Liver (tissue), 3 donors: Measurements from ENCODE around the gene MYO18A.

Source experiments
- CTCF ChIP-seq: fragments of 150-350 bp; IDR thresholded peaks from 2 replicates; pipeline ENCODE4 v1.5.1; 2017; ENCODE audit warnings: improper control_type of control experiment, low read depth, low read length; ENCODE audit not compliant: missing input control
- EGR1 ChIP-seq, 2 donors: IDR thresholded peaks; 2 replicates each; pipeline ENCODE4 v1.6.1; 2016 to 2018; ENCODE audit warnings: antibody characterized with exemption in 2 of 2, low read depth in 2 of 2
- FOXA1 ChIP-seq: IDR thresholded peaks from 2 replicates; pipeline ENCODE4 v1.6.1; 2016; ENCODE audit warnings: antibody characterized with exemption
- GABPA ChIP-seq, 2 donors: IDR thresholded peaks in 1 of 2; conservative IDR thresholded peaks in 1 of 2; 2 replicates each; pipeline ENCODE4 v1.6.1; 2016; ENCODE audit warnings: antibody characterized with exemption in 2 of 2, mild to moderate bottlenecking in 1 of 2, moderate library complexity in 1 of 2
- HNF4A ChIP-seq, 2 donors: conservative IDR thresholded peaks; 2 replicates each; pipeline ENCODE4 v1.6.1; 2016; ENCODE audit warnings: antibody characterized with exemption in 2 of 2, mild to moderate bottlenecking in 2 of 2
- JUND ChIP-seq, 2 donors: IDR thresholded peaks; 2 replicates each; pipeline ENCODE4 v1.6.1; 2016; ENCODE audit warnings: antibody characterized with exemption in 2 of 2
- MAX ChIP-seq: IDR thresholded peaks from 2 replicates; pipeline ENCODE4 v1.6.1; 2016; ENCODE audit warnings: antibody characterized with exemption
- NR2F2 ChIP-seq: IDR thresholded peaks from 2 replicates; pipeline ENCODE4 v1.6.1; 2016; ENCODE audit warnings: antibody characterized with exemption
- REST ChIP-seq: IDR thresholded peaks from 2 replicates; pipeline ENCODE4 v1.6.1; 2016; ENCODE audit warnings: antibody characterized with exemption, mild to moderate bottlenecking
- TAF1 ChIP-seq: conservative IDR thresholded peaks from 2 replicates; pipeline ENCODE4 v1.6.1; 2016; ENCODE audit warnings: antibody characterized with exemption, mild to moderate bottlenecking
- donor health status: healthy.
- donor health status: healthy.

GRCh38 chr17:29126268-29126930, 53.8 kb downstream of the MYO18A start:
- TF ChIP-seq CTCF (no peak), GABPA (IDR thresholded peaks at IDR 0.05 in 1 of 2, conservative IDR thresholded peaks at IDR 0.05 in 1 of 2) (no peak), TAF1 (no peak), FOXA1 (no peak), EGR1 (IDR thresholded peaks at IDR 0.05; ENCODE audit: low read depth in 2 of 2) (no peak), MAX (no peak), HNF4A (conservative IDR thresholded peaks at IDR 0.05) (no peak), REST (no peak), NR2F2 (no peak), JUND (IDR thresholded peaks at IDR 0.05) (no peak)
